ENCODE results near the gene SAPCD2. TPM values are rescaled to one million over a fixed set of nuclear protein-coding genes. Genes with fewer than 3 reads are reported as not detected.
A peak's percentile ranks its signal among the peaks of the same experiment; 100 is the strongest.

SAPCD2 gene
- polyA plus RNA-seq, 12 donors = 2.0 to 8.0 (median 3.3) TPM; not detected in 1

DNA sequence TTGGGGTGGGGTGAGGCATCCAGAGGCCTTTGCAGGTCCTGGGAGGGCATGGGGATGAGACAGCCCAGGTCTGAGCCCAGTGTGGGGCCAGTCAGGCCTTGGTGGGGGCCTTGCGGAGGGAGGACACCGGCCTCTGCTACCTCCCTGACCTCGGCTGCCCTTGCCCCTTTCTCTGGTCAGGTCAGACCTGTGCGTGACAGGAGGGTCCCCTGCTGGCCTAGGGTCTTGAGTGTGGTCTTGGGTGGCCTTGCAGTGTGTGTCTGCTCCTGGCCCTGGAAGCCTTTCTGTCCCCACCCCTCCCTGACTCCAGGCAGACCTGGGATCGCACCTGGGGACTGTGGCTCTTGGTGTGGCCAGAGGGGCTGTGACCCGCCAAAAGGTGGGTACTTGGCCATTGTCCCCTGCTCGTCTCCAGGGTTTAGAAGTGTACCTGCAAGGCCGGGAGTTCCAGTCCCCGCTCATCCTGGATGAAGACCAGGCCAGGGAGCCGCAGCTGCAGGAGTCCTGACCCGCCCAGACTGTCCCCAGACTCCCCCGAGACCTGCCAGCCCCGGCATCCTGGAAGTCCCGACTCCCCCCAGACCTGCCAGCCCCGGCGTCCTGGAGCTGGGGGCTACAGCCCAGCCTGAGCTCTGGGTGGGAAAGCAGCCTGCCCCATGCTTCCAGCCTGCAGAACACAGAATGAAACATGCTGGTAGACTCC is 12.0 kb upstream of the SAPCD2 start:
- no peak for DNase-seq

- DNase-seq = no peak
Measured at GRCh38 chr9:137080260-137081122, 10.1 kb upstream of the SAPCD2 start.

DNA sequence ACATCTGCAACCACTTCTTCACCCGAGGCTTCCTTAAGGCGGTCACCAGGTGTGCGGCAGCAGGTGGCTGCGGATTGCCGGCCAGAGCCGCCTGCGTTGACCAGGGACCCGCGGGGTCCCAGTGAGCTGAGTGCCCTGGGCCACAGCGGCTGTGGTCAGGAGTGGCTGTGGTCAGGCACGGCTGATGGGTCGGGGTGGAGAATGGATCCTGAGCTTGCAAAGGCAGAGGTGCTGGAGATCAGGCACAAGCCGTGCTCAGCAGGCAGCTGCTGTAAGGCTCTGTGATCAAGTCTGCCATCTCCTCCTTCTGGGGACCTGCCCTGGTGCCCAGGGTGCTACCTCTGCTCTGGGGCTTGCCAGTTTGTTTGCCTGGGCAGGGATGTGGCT is 9.0 kb upstream of the SAPCD2 start:
- no peak for DNase-seq

- DNase-seq = no peak
Measured at GRCh38 chr9:137078701-137079400, 8.5 kb upstream of the SAPCD2 start.

DNA sequence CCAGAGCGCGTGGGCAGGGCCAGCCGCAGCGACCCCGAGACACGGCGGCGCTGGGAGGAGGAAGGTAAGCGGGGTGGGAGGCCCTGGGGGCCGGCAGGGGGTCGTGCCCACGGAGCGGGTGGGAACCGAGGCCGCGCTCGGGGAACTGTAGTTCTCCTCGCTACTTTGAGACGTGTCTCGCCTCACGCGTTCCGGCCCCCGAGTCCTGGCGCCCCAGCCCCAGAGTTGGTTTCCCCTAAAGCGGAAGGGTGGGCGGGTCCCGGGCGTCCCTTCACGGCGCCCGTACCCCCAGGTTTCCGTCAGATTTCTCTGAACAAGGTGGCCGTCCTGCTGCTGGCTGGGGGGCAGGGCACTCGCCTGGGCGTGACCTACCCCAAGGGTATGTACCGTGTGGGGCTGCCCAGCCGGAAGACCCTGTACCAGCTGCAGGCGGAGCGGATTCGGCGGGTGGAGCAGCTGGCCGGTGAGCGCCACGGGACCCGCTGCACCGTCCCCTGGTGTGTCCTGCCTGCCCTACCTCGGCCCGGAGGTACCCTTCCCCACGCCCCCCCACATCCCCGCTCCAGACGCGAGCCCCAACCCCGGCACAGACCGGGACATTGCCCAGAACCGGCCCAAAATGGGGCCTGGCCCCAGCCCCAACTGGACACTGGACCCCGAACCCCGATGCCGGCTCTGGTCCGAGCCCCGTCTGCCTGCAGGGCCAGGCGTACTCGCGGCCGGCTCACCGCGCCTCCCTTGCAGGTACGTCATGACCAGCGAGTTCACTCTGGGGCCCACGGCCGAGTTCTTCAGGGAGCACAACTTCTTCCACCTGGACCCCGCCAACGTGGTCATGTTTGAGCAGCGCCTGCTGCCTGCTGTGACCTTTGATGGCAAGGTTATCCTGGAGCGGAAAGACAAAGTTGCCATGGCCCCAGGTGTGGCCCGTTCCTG is 7.7 kb upstream of the SAPCD2 start:
- no peak for DNase-seq

DNA sequence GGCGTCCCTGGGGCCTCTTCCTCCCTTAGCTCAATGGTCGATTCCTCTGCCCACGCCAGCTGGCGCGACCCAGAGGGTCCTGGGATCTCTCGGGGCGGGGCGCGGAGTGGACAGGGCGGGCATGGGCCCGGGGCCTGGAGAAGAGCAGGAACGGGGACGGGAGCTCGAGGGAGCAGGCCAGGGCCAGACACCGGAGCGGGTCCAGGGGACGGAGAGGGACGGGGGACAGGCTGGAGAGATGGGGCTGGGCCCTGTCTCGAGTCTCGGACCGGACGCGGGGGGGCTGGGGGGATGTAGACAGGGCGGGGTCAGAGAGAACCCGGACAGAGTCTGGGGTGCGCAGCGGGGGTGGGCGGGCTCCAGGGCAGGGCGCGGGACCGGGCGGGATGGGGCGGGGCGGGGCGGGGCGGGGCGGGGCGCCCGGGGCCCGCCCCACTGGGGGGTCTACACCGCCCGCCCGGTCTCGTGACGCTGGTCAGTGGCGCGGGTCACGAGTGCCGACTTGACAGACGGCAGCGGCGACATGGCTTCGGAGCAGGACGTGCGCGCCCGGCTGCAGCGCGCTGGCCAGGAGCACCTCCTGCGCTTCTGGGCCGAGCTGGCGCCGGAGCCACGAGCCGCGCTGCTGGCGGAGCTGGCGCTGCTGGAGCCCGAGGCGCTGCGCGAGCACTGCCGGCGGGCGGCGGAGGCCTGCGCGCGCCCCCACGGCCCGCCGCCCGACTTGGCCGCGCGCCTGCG is 6.8 kb upstream of the SAPCD2 start, which contains the start of gene UAP1L1:
UAP1L1 (plus strand) TSS at position 508 of the 738 bp plus-strand sequence; CDS start at position 524, 16 bp downstream.
- no peak for DNase-seq

- DNase-seq = no peak
Measured at GRCh38 chr9:137076636-137077009, 6.3 kb upstream of the SAPCD2 start.

GRCh38 chr9:137075275-137075775 is 5.0 kb upstream of the SAPCD2 start:
- no peak for DNase-seq

GRCh38 chr9:137074657-137075274 is 4.4 kb upstream of the SAPCD2 start:
- no peak for DNase-seq

DNA sequence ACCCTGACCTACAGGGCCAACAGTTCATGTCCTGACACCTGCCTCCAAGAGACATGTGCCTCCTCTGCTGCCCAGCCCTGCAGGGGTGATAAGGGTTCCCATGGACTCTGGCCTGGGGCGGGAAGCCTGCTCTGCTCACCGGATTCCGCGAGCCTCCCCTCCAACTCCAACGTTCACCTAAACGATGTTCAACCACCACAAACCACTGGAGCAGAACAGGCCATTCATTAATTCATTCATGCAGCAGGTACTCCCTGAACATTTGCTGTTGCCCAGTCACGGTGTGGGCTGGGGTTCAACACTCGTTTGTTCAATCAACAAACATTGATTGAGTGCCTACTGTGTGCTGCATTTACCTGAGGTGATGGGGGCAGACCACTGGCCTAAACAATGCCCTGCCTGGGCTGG is 3.6 kb upstream of the SAPCD2 start:
- DNase-seq = no peak

GRCh38 chr9:137071282-137071681 is 925 bp upstream of the SAPCD2 start:
- no peak for DNase-seq

DNA sequence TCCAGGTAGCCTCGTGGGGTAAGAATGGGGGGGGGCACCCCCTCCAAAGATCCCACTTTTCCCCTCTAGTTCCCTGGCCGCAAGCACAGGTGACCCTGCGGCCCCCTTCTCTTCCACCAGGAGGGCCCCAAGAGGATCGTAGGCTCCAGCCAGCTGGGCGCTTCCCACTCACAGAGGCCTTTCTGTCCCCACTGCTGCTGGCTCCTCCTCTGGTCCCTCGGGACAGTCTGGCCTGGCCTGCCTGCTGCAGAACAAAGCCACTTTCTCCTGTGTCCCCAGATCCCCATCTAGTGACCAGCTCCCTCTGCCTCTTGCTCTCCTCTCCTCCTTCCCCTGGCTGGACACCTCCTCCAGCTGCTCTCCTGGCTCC is 534 bp upstream of the SAPCD2 start:
- no peak for DNase-seq

DNA sequence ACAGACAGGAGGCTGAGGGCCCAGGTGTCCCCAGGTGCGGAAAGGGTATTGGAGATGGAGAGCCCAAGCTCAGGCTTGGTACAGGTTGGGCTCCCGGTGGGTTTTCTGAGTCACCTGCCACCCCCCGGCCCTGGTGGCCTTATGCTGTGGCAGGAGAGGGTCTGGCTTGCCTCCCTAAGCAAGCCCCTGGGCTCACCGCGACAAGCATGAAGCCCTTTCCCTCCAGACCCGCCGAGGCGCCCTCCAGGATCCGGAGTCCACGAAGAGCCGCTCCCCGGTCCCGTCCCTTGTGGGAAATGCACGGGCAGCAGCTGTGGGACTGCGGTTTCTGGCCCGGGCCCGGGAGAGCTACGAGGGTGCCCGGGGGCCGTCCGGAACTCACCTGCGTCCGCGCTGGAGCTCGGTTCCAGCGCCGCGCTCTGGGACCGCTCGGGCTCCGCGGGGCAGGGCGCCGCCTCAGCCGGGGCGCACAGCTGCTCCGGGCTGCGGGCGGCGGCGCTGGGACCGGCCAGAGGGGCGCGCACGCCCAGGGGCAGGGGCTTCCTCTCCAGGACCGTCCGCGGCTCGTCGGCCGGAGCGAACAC is 757 bp downstream of the SAPCD2 start:
- no peak for DNase-seq

DNA sequence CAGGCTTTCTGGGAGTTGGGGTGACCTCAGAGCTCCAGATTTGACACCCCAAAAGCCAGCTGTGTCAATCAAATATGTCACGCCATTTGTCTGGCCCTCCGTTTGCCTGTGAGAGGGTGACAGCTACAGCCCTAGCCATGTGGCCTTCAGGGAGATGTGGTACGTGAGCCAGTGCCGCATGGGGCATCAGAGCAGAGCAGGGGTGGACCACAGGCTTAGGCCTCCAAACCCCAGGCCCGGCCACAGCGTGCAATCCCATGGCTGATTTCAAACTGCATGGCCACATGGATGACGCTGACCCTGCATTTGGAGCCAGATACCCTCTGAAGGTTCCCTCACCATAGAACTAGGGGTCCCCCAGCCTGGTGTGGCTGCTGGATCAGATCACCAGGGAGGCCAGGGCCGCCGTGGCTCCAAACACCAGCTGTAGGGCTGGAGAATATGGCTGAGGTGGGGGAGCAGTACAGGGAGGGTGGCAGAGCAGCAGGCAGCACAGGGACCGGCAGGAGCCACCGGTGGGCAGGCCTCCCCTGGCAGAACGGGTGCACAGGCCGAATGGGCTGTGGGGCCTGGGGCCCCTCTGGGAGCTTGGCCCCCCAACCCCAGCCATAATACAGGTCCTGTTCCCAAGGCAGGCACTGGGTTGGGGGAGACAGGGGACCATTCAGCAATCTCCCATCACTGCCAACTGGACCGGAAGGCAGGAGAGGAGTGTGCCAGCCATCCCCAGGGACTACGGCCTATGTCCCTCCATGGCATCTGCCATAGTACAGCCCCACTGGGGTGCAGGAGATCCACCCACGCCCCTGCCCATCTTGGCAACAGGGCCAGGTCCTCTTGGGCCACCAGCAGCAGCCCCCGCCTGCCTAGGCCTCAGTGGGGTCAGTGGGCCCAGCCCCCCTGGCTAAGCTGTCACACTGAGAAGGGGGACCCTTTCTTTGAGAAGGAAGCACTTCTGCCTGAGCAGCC is 1.5 kb downstream of the SAPCD2 start:
- no peak for DNase-seq

DNA sequence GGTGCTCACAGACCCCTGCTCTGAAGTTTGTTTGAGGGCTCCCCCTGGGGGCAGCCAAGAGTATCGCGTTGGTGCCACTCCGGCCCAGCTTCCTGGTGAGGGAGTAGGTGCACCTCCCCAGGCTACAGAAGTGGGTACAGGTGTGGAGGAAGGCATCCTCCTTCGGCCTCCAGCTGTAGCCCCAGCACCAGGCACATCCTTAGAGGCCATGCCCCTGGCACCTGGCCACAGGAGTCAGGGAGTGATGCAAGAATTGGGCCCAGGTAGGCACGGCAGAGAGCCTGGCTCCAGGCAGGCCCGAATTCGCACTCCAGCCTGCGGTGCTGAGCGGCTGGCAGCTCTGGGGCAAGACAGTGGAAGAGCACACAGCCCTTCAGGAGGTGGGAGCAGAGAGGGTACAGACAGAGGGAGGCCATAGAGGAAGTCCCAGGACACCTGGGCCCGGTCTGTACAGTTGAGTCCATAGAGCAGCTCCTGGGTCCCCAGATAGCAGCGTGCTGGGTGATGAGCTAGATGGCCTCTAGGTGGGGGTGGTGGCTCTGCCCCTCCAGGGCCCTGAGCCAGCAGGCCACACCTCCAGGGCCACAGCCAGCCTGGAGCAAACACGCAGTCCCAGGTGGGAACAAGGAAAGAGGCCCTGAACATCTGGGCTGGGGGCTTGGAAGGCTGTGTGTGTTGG is 2.4 kb downstream of the SAPCD2 start:
- peak; percentile 76 for DNase-seq

DNA sequence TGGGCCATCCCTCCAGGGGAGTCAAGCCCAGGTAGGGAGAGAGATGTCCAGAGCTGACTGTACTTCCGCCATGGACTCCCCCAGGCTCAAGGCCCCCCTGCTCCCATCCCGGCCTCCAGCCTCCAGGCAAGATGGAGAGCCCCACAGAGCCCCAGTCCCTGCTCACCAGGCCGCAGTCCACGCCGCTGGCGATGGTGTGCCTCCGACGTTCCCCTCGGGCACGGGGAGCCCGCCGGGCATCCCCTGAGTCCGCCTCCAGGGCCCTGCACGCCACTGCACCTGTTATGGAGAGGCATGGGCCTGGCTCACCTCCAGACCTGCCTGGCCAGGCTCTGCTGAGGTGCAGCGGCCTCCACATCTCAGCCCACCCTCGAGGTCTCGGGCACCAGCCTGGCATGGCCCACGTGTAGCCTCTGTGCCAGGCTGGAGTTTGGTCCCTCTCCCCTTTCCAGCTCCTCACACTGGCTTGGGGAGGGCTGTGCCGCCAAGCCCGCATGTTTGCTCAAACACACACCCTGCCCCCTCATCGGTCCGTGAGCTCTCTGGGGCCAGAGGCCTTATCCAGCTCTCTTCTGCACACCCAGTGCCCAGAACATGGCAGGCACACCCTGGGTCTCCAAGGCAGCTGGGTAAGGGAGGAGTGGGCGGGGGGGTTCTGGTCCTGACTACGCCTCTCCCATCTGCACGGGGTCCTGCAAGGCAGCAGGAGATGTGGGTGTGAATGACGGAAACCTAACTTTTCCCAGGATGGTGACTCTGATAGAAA is 4.1 kb downstream of the SAPCD2 start:
- DNase-seq = no peak
